Fibroblast of lung (primary cell): Measurements from ENCODE around the gene AGPAT1.

Experiments used
- CTCF ChIP-seq, 2 donors: IDR thresholded peaks in 1 of 2; conservative IDR thresholded peaks in 1 of 2; 1 replicate in 1 of 2; 2 replicates in 1 of 2; pipeline ENCODE4 v1.5.1; 2011 to 2012; ENCODE audit warnings: low read length in 2 of 2, control low read depth in 1 of 2, inconsistent platforms in 1 of 2, low read depth in 1 of 2, mild to moderate bottlenecking in 1 of 2
- EZH2 ChIP-seq: IDR thresholded peaks from 2 replicates; pipeline ENCODE4 v1.5.1; 2012; ENCODE audit warnings: low read length, control low read depth, mild to moderate bottlenecking; ENCODE audit errors: missing control alignments

DNA sequence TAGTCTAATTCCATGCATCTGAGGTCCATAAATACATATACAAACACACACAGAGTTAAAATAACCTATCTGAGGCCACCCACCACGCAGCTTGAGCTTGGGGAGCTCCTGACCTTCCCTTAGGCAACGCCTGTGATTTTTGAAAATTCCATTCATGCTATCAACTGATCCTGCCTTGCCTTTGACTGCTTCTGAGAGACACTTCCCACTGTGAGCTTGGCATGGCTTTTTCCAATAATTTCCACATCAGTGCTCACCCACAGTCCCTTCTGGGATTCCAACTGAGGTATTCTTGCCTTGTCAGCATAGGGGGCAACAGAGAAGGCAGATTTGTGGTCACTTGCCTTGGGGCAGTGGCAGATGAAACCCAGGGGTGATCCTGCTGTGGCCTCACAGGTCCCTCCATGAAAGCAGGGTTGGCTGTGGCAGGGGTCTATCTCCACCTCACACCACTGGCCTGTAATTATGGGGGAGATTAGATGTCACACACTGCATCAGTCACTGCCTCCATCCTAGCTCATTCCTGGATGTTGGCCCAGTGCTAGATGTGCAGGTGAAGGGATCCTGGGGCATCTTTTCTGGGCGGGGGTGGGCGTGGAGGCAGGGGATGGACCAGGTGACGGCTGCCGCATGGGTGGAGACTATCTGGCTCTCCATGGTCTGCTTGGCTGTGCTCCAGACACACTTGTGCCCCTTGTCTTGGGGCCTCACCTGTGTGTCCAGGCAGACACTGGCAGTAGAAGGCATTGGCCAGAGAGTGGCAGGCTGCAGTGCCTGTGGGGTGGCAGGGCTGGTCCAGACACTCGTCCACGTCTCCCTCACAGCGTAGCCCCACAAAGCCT is 27.8 kb upstream of the AGPAT1 start:
- TF ChIP-seq CTCF (conservative IDR thresholded peaks at IDR 0.05 in 1 of 2, IDR thresholded peaks at IDR 0.05 in 1 of 2; ENCODE audit: low read depth in 1 of 2, low read length in 2 of 2) (no peak), EZH2 (no peak)
